Hepatocyte (in vitro differentiated cells): ENCODE data around the gene NELL2. TPM values are rescaled to one million over a fixed set of nuclear protein-coding genes. Genes with fewer than 3 reads are reported as not detected.

ENCODE experiments used
- DNase-seq: peaks from one replicate; pipeline ENCODE4 v3.0.0-alpha.2; 2016; ENCODE audit warnings: low spot score
- H2AFZ ChIP-seq: fragments of 200-600 bp; sonication (generic); 2 replicates; pipeline ENCODE4 v1.6.0; 2016; ENCODE audit warnings: antibody characterized with exemption, mild to moderate bottlenecking
- H3K27ac ChIP-seq: fragments of 200-600 bp; sonication (generic); 2 replicates; pipeline ENCODE4 v1.5.1; 2016; ENCODE audit warnings: mild to moderate bottlenecking
- H3K27me3 ChIP-seq: fragments of 200-600 bp; sonication (generic); 2 replicates; pipeline ENCODE4 v1.6.1; 2016
- H3K36me3 ChIP-seq: fragments of 200-600 bp; sonication (generic); replicated peaks from 2 replicates; pipeline ENCODE4 v1.5.1; 2016; ENCODE audit warnings: low read depth; ENCODE audit not compliant: insufficient read depth
- H3K4me1 ChIP-seq: fragments of 200-600 bp; sonication (generic); 2 replicates; pipeline ENCODE4 v1.5.1; 2016; ENCODE audit warnings: mild to moderate bottlenecking, moderate library complexity; ENCODE audit not compliant: insufficient read depth
- H3K4me2 ChIP-seq: fragments of 200-600 bp; sonication (generic); 2 replicates; pipeline ENCODE4 v1.6.0; 2016
- H3K4me3 ChIP-seq: fragments of 200-600 bp; sonication (generic); 2 replicates; pipeline ENCODE4 v1.5.1; 2016; ENCODE audit warnings: mild to moderate bottlenecking
- H3K79me2 ChIP-seq: fragments of 200-600 bp; sonication (generic); 2 replicates; pipeline ENCODE4 v1.6.0; 2017; ENCODE audit warnings: mild to moderate bottlenecking
- H3K9me2 ChIP-seq: fragments of 200-600 bp; sonication (generic); replicated peaks from 2 replicates; pipeline ENCODE4 v1.6.0; 2017; ENCODE audit warnings: mild to moderate bottlenecking; ENCODE audit not compliant: insufficient read depth
- H3K9me3 ChIP-seq: fragments of 200-600 bp; sonication (generic); 2 replicates; pipeline ENCODE4 v1.5.1; 2016; ENCODE audit warnings: low read depth, mild to moderate bottlenecking
- H4K20me1 ChIP-seq: fragments of 200-600 bp; sonication (generic); 2 replicates; pipeline ENCODE4 v1.6.0; 2016; ENCODE audit warnings: mild to moderate bottlenecking; ENCODE audit not compliant: insufficient read depth, poor library complexity, severe bottlenecking
- CTCF ChIP-seq: fragments of 200-600 bp; sonication (generic); IDR thresholded peaks from 2 replicates; pipeline ENCODE4 v1.5.1; 2016; ENCODE audit warnings: antibody characterized with exemption, mild to moderate bottlenecking; ENCODE audit not compliant: poor library complexity
- EZH2 ChIP-seq: fragments of 200-600 bp; sonication (generic); IDR thresholded peaks from 2 replicates; pipeline ENCODE4 v1.6.1; 2016; ENCODE audit warnings: antibody characterized with exemption, mild to moderate bottlenecking, borderline replicate concordance
- EZH2phosphoT487 ChIP-seq: fragments of 200-600 bp; sonication (generic); IDR thresholded peaks from one replicate; pipeline ENCODE4 v1.6.1; 2018; ENCODE audit warnings: antibody characterized with exemption, mild to moderate bottlenecking, low read depth, moderate library complexity; ENCODE audit not compliant: unreplicated experiment, severe bottlenecking
- whole genome bisulfite sequencing: methylation state at CpG from one replicate; pipeline ENCODE4 v1.1.6; 2016; ENCODE audit warnings: low lambda C conversion rate; ENCODE audit errors: missing lambda C conversion rate; 5-methylcytosine and 5-hydroxymethylcytosine counted together
- polyA plus RNA-seq: library from polyadenylated mRNA; unstranded; fragments of >200 nt; fragmentation: Nextera tagmentation; extraction: Ambion mirVana; gene quantifications from 2 replicates; pipeline ENCODE4 v1.2.1, GENCODE V29; 2016
- total RNA-seq: library from RNA; depleted of rRNA; stranded (reverse); fragments of >200 nt; gene quantifications from 2 replicates; pipeline ENCODE4 v1.2.3, GENCODE V29; 2014

NELL2 gene
- total and polyA plus RNA-seq, 2 experiments from 2014 or later = 7.4 to 31.3 TPM

GRCh38 chr12:44509471-44509870 is 366.6 kb downstream of the NELL2 start:
- H3K9me3 ChIP-seq = no peaks in the 10 kb centered on the region
- no peak overlapping the region for H3K27ac ChIP-seq
- H3K4me2 ChIP-seq = no peak overlapping the region
- WGBS = 62% methylated on average over 2 of the region's 2 CpGs
- TF ChIP-seq EZH2phosphoT487 = no peak
- TF ChIP-seq CTCF = no peak
- TF ChIP-seq EZH2 = no peak
- no peaks in the 10 kb centered on the region for H3K9me2 ChIP-seq
- no peaks in the 10 kb centered on the region for H3K4me1 ChIP-seq
- H4K20me1 ChIP-seq = no peaks in the 10 kb centered on the region
- no peak for DNase-seq
- no peaks in the 10 kb centered on the region for H3K79me2 ChIP-seq
- no peaks in the 10 kb centered on the region for H3K27me3 ChIP-seq
- H2AFZ ChIP-seq = no peak overlapping the region
- H3K4me3 ChIP-seq = no peak overlapping the region
- no peaks in the 10 kb centered on the region for H3K36me3 ChIP-seq

- Histone ChIP-seq H3K79me2 (no peaks in the 10 kb centered on the region), H3K9me2 (no peaks in the 10 kb centered on the region), H3K9me3 (no peaks in the 10 kb centered on the region), H3K36me3 (no peaks in the 10 kb centered on the region), H3K27ac (no peak overlapping the region), H3K27me3 (no peaks in the 10 kb centered on the region), H3K4me1 (no peaks in the 10 kb centered on the region), H2AFZ (no peak overlapping the region), H3K4me3 (no peak overlapping the region), H3K4me2 (no peak overlapping the region), H4K20me1 (no peaks in the 10 kb centered on the region)
- no peak for DNase-seq
- TF ChIP-seq EZH2 (no peak), EZH2phosphoT487 (no peak), CTCF (no peak)
- 78% methylated on average over 1 of the region's 1 CpG for WGBS
Measured at GRCh38 chr12:44507461-44507860, 368.7 kb downstream of the NELL2 start.

GRCh38 chr12:44504799-44505198 is 371.3 kb downstream of the NELL2 start:
- H3K4me3 ChIP-seq = no peak overlapping the region
- no peaks in the 10 kb centered on the region for H3K27me3 ChIP-seq
- H3K36me3 ChIP-seq = no peaks in the 10 kb centered on the region
- no peak overlapping the region for H2AFZ ChIP-seq
- DNase-seq = no peak
- no peak for TF ChIP-seq EZH2phosphoT487
- no peak for TF ChIP-seq EZH2
- TF ChIP-seq CTCF = no peak
- no peak overlapping the region for H3K27ac ChIP-seq
- no peaks in the 10 kb centered on the region for H3K9me2 ChIP-seq
- H4K20me1 ChIP-seq = no peaks in the 10 kb centered on the region
- H3K4me2 ChIP-seq = no peak overlapping the region
- no peaks in the 10 kb centered on the region for H3K4me1 ChIP-seq
- H3K79me2 ChIP-seq = no peaks in the 10 kb centered on the region
- no peaks in the 10 kb centered on the region for H3K9me3 ChIP-seq

- H3K9me3 ChIP-seq = no peaks in the 10 kb centered on the region
- TF ChIP-seq EZH2phosphoT487 (no peak), EZH2 (no peak), CTCF (no peak)
- H4K20me1 ChIP-seq = no peaks in the 10 kb centered on the region
- no peak overlapping the region for H2AFZ ChIP-seq
- H3K4me1 ChIP-seq = no peaks in the 10 kb centered on the region
- H3K79me2 ChIP-seq = no peaks in the 10 kb centered on the region
- no peak overlapping the region for H3K27ac ChIP-seq
- H3K36me3 ChIP-seq = no peaks in the 10 kb centered on the region
- H3K9me2 ChIP-seq = no peaks in the 10 kb centered on the region
- DNase-seq = no peak
- H3K27me3 ChIP-seq = no peaks in the 10 kb centered on the region
- no peak overlapping the region for H3K4me2 ChIP-seq
- H3K4me3 ChIP-seq = no peak overlapping the region
Measured at GRCh38 chr12:44503329-44503728, 372.8 kb downstream of the NELL2 start.
